Measurements from ENCODE around the gene MED6.

GRCh38 chr14:70597731-70598130 lies 2.7 kb downstream of the MED6 start:
- TF ChIP-seq CTCF (IDR thresholded peaks at IDR 0.05) (no peak), POLR2AphosphoS5 (IDR thresholded peaks at IDR 0.05) (no peak), POLR2A (IDR thresholded peaks at IDR 0.05) (no peak)

Data from breast epithelium (tissue), 3 donors.